HG02623 (cell line): ENCODE results near the gene CRTC1.

ENCODE experiments used
- ATAC-seq: cut with Tn5 transposase; IDR thresholded peaks from one replicate; pipeline ENCODE4 v1.9.1; 2021; ENCODE audit warnings: moderate library complexity; ENCODE audit not compliant: unreplicated experiment

The CRTC1 gene

GRCh38 chr19:18699403-18700054 lies 16.0 kb downstream of the CRTC1 start:
- ATAC-seq, result no peak

DNA sequence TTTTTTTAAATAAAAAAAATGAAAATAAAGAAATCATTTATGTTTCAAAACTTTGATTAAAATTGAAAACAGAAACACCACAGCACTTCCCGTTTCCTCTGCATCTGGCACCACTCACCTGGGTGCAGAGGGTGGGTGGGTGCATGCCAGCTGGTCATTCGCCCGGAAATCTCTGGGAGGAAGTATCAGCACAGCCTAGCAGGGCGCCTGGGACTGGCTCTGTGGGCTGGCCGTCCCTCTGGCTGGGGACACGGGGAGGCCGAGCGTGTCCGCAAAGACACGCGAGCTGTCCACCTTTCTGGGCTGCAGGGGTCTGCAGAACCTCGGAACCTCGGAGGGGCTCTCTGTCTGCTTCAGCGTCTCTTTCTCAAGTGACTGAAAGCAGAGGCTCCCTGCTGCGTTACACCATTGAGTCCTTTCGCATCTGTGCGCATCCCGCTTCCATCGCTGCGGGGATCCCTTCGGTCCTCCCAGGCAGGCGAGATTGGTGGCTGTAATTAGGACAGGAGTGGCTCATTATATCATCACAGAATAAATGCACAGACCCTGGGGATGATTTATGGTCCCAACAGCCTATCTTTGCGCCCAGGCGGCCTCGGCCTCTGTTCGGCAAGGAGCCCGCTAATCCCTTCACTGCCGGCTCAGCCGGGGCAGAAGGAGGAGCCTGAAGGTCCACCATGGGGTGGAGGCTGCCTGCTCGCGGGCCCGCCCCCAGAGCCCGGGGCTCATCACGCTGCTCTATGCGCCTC lies 17.2 kb downstream of the CRTC1 start:
- ATAC-seq, result peak; percentile 56

- ATAC-seq, result no peak
Measured at GRCh38 chr19:18701250-18701608, 17.7 kb downstream of the CRTC1 start.

DNA sequence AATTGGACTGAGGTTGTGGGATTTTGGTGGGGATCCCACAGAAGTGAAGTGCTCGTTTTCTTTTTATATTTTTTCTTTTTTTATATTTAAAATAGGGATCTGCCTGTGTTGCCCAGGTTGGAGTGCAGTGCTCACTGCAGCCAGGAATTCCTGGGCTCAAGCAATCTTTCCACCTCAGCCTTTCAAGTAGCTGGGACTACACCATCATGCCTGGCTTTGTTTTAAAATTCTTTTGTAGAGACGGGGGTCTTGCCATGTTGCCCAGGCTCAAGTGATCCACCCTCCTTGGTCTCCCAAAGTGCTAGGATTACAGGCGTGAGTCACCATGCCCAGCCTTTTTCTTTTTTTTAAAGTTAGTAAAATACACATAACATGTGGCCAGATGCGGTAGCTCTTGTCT lies 20.6 kb downstream of the CRTC1 start:
- no peak for ATAC-seq

GRCh38 chr19:18704971-18705370 lies 21.5 kb downstream of the CRTC1 start:
- no peak for ATAC-seq

DNA sequence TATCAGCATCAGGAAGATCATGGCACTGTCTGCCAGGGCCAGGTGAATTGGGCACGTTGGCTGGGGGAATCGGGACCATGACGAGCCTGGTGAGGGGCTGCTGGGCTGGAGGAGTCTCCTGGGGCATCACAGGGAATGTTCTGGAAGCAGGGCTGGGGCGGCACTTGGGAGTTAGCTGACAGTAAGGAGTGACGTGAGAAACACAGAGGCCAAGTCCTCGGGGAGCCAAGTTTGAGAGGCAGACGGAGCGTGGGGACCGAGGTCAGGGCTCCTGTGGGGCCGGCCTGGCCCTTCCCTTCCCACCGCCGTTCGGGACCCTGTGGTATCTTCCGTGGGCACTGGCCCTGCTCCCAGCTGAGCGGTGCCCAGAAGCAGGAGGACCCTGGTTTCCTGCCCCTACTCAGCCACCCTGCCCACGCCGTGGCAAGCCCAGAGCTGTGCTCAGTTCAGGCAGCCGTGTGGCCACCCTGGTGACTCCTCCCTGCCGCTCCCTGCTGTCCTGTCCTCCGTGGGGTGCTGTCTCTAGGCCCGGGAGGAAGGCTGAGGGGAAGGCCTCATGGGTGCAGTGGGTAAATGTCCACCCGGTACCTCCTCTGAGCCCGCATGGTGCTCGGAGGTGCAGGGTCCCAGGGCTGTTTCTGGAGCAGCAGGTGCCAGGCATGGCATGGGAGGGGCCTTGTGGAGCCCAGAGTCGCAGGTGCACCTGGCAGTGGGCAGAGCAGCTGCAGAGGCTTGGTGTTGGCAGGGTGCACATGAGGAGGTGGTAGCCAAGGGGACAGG lies 25.2 kb downstream of the CRTC1 start:
- ATAC-seq, result no peak

DNA sequence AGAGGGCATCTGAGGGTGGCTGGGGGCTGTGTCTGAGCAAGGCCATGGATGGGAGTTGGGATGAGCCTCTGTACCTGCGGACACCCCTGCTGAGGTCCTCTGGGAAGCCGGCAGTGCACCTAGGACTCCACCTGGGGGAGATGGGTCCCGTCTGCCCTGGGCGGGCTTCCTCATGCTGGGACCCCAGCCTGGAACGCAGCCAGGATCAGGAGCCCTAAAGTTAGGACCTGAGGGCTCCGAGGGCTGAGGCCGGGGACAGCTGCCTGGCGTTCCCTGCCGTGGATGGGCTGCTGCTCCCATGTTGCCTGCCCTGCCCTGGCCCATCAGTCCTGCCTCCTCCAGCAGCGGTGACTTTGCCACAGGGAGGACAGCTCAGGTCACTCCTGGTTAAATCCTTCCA lies 26.1 kb downstream of the CRTC1 start:
- ATAC-seq, result no peak

- no peak for ATAC-seq
Measured at GRCh38 chr19:18710186-18710585, 26.7 kb downstream of the CRTC1 start.

DNA sequence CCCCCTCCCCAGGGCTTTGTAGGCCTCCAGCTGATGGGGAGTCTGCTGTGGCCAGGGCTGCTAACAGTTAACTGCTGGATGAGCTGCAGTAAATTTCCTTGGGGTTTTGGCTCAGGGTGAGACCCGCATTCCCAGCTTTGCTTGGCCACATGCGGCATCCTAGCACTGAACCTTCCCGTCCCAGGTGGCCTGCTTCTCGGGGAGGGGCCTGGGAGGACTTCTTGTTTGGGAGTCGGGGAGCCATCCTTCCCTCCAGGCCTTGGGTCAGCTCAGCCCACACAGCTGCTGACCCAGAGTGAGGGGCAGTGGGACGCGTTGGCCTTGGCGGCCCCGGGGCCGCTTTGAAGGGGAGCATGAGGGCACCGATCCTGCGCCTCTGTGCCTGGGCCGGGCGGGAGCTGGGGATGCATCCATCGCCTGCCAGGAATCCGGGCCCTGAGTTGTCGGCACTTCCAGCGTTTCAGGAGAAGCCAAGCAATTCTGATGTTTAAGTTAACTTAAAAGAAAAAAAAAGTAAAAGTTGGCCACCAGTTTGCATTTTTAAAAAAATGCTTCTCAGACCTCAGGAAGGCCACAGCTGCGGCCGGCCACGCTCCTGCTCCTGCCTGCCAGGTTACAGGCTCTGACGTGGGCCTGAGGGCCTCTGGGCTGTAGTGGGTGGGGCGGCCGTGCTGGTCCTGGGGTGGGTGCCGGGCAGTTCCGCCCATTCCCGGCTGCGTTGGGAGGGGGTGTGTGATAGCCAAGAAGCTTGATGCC lies 27.7 kb downstream of the CRTC1 start:
- no peak for ATAC-seq

GRCh38 chr19:18711893-18712292 lies 28.4 kb downstream of the CRTC1 start:
- no peak for ATAC-seq

DNA sequence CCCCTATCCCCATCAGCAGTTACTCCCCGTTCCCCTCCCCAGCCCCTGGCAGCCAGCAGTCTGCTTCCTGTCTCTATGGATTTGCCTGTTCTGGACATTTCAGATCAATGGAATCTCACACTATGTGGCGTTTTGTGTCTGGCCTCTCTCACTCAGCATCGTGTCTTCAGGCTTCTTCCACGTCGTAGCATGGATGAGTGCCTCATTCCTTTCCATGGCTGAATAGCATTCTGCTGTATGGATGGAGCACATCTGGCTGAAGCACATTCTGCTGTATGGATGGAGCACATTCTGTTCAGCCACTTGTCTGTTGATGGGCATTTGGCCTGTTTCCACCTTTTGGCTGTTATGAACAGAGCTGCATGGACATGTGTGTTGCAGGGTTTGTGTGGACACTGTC lies 29.5 kb downstream of the CRTC1 start:
- no peak for ATAC-seq

- ATAC-seq, result no peak
Measured at GRCh38 chr19:18713550-18714117, 30.2 kb downstream of the CRTC1 start.

GRCh38 chr19:18715416-18715815 lies 31.9 kb downstream of the CRTC1 start:
- ATAC-seq, result no peak

- ATAC-seq, result no peak
Measured at GRCh38 chr19:18716857-18717256, 33.4 kb downstream of the CRTC1 start.

- no peak for ATAC-seq
Measured at GRCh38 chr19:18717601-18718000, 34.1 kb downstream of the CRTC1 start.

DNA sequence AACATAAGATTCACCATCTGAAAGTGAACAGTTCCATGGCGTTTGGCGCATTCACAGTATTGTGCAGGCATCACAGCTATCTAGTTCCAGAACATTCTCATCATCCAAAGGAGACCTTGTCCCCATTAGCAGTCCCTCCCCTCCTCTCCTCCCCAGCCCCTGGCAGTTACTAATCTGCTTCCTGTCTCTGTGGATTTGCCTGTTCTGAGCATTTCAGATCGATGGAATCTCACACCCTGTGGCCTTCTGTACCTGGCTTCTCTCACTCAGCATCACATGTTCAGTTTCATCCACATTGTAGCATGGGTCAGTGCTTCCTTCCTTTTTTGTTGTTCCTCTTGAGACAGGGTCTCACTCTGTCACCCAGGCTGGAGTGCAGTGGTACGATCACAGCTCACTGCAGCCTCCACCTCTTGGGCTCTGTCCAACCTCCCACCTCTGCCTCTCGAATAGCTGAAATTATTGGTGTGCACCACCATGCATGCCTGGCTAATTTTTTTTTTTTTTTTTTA lies 34.6 kb downstream of the CRTC1 start:
- ATAC-seq, result no peak

GRCh38 chr19:18718846-18719458 lies 35.5 kb downstream of the CRTC1 start:
- no peak for ATAC-seq

- no peak for ATAC-seq
Measured at GRCh38 chr19:18719541-18719940, 36.1 kb downstream of the CRTC1 start.

DNA sequence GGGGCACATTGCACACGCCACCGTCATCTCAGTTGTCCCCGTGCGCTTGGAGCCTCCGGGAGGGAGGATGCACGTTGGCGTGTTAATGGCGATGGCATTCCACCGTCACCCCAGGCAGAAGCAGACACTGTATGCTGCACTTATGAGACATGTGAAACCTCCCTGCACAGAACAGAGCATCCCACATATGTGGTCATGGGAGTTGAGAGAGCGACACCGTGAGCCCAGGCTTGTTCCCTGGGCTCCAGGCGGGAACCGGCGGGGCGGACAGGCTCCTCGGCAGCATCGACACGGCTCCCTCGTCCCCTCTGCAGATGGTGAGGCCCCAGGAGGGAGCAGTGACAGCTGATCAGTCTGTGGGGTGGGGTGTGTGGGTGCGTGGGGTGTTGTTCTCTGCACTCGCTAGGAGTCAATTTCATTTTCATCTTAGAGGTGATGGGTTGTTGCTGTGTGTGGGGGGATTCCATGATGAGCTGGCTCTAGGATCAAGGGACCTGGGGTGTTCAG lies 40.4 kb downstream of the CRTC1 start:
- ATAC-seq, result no peak
